HG03103 (cell line): ENCODE measurements around the gene SMOC2.
"Not testable (repeated sequence)": the region's sequence is repeated elsewhere in the genome, so short reads cannot be mapped to it uniquely, and the experiment has no call there.

Source experiments
- ATAC-seq: cut with Tn5 transposase; IDR thresholded peaks from one replicate; pipeline ENCODE4 v1.9.1; 2021; ENCODE audit warnings: low read depth; ENCODE audit not compliant: unreplicated experiment

Gene SMOC2

GRCh38 chr6:168562576-168563151 lies 121.7 kb downstream of the SMOC2 start:
- ATAC-seq = no peak

DNA sequence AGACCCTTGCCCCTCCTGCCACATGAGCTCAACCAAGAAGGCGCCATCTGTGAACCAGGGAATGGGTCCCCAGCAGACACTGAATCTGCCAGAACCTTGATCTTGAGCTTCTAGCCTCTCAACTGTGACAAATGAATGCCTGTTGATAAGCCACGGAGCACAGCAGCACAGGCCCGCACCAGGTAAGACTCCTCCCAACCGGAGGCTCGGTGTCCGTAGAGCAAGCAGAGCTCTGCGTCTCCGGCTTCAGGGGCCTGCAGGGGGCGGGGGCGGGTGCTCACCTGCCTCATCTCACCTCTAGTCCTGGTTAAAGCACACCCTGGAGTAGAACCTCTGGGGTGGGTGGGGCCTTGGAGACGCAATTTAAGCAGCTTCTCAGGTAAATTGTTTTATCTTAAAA lies 122.7 kb downstream of the SMOC2 start:
- no peak for ATAC-seq

GRCh38 chr6:168565112-168565511 lies 124.1 kb downstream of the SMOC2 start:
- no peak for ATAC-seq

DNA sequence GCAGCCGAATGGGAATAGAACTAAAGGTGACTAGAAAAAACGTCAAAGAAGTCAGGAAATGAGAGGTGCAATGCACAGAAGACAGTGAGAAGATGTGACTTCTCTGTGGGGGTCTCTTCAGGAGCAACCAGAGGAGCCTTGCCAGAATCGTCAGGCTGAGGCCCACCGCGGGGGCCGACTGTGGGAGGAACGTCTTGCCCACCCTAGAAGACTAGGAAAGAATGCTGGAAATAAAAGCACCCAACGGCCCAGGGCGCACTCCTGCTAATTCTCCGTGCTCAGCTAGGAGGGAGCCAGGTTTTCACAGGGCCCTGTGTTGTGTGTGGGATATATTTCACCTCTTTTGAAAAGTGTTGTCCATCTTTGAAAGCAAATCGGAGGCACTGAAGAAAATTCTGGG lies 129.2 kb downstream of the SMOC2 start:
- no peak for ATAC-seq

- no peak for ATAC-seq
These were observed 130.3 kb downstream of the SMOC2 start for GRCh38 chr6:168571268-168571667.

DNA sequence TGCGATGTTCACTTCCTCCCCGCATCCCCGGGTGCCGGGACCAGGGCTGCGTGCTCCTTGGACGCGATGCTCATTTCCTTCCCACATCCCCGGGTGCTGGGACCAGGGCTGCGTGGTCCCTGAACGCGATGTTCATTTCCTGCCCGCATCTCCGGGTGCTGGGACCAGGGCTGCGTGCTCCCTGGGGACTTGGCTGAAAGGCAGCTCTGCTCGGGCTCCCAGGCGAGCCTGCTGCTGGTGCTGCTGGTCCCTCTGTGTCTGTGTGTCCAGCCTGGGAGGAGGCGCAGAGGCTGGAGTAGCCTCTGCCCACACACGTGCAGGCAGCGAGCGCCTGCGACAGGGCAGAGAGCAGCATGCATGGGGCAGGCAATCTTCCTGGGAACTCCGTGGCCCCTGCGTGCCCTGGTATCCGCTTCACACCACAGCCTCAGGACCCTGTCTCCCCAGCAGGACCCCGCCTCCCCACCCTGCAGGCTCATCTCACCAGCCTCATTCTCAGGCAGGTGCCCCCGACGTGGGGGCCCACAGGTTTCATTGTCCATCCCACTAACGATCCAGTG lies 132.4 kb downstream of the SMOC2 start:
- not testable (repeated sequence) for ATAC-seq

GRCh38 chr6:168574075-168574698 lies 133.2 kb downstream of the SMOC2 start:
- ATAC-seq = no peak

- ATAC-seq = no peak
These were observed 133.8 kb downstream of the SMOC2 start for GRCh38 chr6:168574699-168575195.

DNA sequence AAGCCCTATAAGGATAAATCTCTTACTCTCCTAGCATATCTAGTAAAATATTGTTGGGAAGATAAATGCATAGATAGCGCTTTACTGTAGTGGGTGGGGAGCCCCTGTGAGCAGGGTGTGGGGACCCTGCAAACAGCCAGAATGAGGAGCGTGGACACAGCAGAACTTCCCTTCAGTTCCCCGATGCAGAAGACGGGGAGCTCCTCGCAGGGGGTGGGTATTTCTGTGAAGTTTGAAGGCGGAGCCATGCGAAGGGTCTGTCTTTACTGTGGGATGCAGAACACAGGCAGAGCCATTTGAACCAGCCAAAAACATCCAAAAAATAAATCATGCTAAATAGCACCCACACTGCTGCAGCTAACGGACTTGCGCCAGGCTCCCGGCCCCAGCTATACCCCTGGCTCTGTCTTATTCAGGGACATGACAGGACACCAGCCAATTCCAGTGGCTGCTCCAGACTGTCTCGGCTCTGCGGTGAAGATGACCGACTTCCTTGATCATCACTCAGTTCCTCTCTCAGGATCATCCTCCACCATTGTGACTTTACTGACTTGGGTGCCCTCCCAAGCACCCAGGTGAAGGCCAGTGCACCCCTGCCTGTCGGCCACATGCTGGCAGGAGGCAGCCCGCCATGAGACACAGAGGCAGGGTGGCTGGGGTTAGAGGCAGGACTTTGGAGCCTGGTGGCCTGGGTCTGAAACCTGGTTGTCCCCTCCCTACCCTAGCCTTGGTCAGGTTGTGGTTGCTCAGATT lies 134.5 kb downstream of the SMOC2 start:
- ATAC-seq = no peak

- no peak for ATAC-seq
These were observed 135.4 kb downstream of the SMOC2 start for GRCh38 chr6:168576388-168576787.

GRCh38 chr6:168577496-168577895 lies 136.5 kb downstream of the SMOC2 start:
- ATAC-seq = no peak

DNA sequence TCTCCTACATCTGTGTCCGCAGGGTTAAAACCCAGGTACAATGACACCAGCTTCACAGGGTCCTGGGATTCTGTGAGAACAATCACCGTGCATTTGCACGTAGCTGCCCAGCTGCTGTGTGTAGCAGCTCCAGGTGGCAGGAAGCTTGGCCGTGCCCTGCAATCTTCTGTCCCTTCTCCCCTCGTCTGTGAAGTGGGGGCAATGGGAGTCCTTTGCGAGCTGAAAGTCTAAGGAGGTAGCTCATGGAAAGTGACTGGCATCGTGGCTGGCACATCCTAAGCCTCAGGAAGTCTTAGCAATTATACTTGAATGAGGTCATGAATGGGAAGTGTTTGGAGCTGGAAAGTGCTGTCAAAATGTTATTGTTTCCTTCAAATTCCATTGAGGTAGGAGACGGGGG lies 137.1 kb downstream of the SMOC2 start:
- ATAC-seq = no peak

- ATAC-seq = no peak
These were observed 140.3 kb downstream of the SMOC2 start for GRCh38 chr6:168581236-168581635.

DNA sequence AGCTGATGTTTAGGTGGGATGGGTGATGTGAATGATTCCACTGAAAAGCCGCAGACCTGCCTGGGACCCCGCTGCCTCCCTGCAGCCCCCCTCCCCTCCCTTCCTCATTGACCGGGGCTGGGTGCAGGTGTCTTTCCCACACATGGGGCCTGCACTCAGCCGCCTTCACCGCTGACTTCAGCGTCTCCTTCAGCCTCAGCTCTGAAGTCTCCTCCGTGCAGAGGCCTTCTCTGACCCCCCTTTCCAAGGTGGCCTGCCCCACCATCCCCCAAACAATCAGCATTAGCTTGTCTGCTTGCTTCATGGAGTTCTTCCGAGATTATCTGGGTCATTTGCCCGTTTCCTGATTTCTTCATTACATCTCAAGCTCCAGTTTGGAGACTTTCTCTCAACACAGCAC lies 140.7 kb downstream of the SMOC2 start:
- ATAC-seq = no peak

DNA sequence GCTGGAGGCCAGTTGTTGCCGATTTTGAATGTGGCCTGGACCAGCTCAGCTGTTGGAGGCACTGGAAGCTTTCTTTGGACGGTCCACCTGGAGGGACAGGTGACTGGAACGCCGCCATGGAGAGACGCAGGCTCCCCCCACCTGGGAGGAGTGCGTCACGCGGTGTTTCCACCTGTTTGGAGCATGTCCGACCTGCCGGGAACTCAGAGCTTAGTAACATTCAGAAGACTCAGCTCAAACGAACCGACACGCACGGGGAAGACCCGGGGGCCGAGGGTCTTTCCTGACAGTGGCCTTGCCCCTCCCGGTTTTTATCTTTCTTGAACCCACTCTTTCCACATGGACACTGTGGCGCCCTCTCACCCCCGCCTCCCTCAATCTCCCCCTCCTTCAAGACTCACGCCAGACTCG lies 141.6 kb downstream of the SMOC2 start:
- ATAC-seq = no peak

- no peak for ATAC-seq
These were observed 142.1 kb downstream of the SMOC2 start for GRCh38 chr6:168583126-168583525.

GRCh38 chr6:168583821-168584220 lies 142.8 kb downstream of the SMOC2 start:
- no peak for ATAC-seq

DNA sequence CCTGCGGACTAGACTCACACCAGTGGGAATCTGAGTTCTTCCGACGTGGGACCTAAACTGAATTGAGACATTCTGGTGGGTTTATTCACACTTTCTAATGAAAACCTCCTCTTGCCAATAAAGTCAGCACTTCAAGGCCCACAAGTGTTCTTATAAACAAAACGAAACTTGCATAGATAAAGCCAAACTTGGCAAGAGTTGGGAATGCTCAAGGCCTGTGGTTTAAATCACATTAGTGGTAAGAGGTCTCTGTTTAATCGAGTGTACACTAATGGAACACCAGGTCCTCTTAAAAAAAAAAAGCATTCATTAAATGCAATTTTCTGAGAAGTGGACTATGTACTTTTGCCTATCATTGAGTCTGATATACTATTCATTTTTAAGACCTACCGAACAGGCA lies 143.3 kb downstream of the SMOC2 start:
- no peak for ATAC-seq

- ATAC-seq = no peak
These were observed 143.7 kb downstream of the SMOC2 start for GRCh38 chr6:168584671-168585070.

- no peak for ATAC-seq
These were observed 144.5 kb downstream of the SMOC2 start for GRCh38 chr6:168585441-168585840.

DNA sequence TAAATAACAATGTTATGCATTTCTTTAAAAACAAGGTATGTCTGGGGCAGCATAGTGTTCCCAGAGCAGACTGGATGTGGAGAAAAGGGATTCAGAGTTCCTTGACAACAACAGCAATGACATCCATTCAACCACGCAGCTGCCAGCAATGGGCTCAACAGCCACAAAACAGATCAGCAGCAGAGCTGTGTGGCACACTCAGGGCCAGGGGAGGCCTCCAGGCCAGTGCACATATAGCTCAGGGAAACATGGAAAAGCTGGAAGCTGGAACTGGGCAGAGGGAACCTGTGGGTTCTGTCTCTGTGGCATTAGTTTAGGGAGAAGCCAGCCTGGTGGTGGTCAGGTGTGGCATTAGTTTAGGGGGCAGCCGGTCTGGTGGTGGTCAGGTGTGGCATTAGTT lies 148.3 kb downstream of the SMOC2 start:
- ATAC-seq = no peak
